Fibroblast of skin of abdomen (primary cell): ENCODE measurements around the gene MYO3B.

Experiments used
- DNase-seq: peaks from one replicate; pipeline ENCODE4 v3.0.0-alpha.2; 2013

Gene MYO3B

GRCh38 chr2:170161516-170162270, 16.3 kb upstream of the MYO3B start:
- no peak for DNase-seq

DNA sequence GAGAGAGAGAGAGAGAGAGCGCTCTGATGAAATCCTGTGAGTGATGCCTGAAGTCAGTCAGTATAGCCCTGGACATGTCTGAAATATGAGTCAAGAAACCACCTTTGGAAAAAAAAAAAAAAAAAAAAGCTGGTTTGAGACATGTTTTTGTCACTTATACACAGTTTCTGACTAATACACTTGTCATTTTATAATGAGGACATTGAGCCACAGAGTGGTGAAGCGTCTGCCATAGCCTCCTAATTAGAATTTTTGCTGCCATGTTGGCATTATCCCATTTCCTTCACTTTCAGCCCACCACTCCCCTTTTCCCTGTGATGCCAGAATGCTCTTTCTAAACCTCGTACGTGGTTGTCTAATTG, 15.7 kb upstream of the MYO3B start:
- peak; percentile 64 for DNase-seq

GRCh38 chr2:170163411-170164065, 14.4 kb upstream of the MYO3B start:
- DNase-seq: no peak

DNA sequence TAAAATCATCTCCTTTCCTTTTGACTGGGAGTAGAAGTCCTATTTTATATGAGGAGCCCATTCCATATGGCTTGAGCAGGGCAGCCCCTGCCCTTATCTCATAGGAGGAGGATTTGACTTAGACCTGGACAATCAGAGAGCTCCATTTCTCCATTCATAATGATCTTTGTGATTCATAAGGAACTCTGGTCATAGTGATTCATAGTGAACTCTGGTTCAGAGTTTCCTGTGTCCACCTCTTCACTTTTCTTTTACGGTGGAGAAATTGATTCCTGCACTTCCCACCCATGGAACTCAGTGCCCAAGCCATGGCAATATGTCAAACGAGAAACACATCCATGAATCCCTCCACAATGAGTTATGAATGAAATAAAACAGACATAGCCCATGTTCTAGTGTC, 12.8 kb upstream of the MYO3B start:
- no peak for DNase-seq

- no peak for DNase-seq
Measured at GRCh38 chr2:170166735-170167134, 11.2 kb upstream of the MYO3B start.

DNA sequence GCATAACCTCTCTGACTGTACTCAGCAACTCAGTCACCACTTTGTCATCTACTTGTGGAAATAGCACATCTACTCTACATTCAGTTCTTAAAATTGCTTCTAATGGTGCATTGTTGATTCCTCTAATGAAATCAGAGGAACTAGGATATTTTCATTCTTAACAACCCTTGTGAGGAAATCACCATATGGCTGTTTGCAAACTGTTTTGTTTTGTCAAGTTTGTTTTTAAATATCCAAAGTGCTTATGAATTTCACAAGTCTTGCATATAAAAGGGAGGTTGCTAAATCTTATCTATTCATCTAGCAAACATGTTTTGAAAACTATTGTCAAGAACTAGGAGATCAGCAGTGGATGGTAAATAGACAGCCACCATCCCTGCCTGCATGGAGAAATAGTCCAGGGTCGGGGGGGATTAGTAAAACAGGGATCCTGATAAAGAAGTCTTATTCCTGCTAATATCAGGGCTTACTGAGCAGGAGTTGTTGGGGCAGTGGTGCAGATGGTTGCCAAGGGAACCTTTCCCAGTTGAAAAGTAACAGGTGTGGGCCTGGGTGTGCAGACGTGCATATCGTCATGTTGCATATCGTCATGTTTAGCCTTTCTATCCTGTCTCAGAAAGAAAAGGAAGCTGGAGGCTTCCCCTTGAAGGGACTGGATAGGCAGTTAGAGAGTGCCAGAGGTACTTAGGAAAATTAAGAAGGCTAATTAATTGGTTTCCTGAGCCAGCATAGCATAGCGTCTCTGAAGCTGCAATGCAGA, 7.5 kb upstream of the MYO3B start:
- DNase-seq: no peak

- no peak for DNase-seq
Measured at GRCh38 chr2:170176212-170176611, 1.7 kb upstream of the MYO3B start.

DNA sequence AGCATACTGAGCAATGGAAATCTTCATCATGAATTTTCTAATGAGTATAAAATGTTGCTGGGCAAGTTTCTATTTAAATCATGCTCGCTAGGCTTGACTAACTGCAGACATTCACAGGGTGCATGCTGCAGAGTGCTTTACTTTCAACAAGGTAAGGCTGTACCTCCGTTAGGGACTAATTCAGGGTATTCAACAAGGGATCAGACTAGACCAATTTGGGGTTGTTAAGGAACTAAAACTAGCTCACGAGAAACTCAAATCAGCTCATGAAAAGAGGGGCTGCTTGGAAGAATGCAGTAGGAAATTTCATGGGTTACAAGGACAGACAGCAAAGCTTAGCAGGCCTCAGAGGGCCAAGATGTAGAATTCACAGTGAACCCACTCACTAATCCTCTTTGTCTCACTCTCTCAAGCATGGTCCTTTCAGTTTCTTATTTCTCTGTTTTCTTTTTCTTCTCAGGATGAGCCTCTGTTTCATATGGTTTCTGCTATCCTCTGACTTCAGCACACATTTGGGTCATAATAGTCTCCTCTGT, 2.2 kb downstream of the MYO3B start:
- DNase-seq: no peak

GRCh38 chr2:170181602-170182001, 3.7 kb downstream of the MYO3B start:
- DNase-seq: no peak

- no peak for DNase-seq
Measured at GRCh38 chr2:170185319-170185718, 7.4 kb downstream of the MYO3B start.

DNA sequence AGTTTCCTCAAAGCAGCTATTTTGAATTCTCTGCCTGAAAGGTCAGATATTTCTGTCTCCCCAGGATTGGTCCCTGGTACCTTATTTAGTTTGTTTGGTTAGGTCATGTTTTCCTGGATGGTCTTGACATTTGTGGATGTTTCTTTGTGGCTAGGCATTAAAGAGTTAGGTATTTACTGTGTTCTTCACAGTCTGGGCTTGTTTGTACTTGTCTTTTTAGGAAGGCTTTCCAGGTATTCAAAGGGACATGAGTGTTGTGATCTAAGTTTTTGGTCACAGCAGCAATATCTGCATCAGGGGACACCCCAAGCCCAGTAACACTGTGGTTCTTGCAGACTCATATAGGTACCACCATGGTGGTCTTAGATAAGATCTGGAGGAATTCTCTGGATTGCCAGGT, 11.8 kb downstream of the MYO3B start:
- no peak for DNase-seq

DNA sequence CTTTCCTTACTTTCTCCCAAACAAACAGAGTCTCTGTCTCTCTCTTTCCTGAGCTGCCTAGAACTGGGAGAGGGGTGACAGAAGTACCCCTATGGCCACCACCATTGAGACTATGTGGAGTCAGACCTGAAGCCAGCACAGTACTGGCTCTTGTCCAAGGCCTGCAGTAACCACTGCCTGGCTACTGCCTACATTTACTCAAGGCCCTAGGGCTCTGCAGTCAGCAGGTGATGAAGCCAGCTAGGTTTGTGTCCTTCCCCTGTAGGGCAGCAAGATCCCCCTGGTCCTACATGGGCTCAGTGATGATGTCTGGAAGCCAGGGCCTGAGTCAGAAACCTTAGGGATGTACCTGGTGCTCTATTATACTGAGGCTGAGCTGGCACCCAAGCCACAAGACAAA, 12.2 kb downstream of the MYO3B start:
- no peak for DNase-seq

GRCh38 chr2:170191166-170191866, 13.4 kb downstream of the MYO3B start:
- DNase-seq: no peak

DNA sequence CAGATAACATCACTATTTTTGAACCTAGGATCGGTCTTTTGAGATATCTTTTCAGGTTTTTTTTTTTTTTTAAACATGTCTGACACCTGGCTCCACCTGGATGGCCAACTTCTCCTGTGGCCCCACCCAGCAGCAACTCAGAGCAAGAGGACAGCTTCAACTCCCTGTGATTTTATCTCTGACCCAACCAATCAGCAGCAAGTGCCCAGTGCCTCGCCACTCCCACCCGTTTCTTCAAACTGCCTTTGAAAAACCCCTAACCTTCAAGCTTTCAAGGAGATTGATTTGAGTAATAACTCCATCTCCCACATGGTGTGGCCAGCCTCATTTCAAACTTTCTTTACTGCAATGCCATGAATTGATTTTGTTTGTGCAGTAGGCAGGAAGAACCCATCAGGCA, 19.0 kb downstream of the MYO3B start:
- DNase-seq: no peak

DNA sequence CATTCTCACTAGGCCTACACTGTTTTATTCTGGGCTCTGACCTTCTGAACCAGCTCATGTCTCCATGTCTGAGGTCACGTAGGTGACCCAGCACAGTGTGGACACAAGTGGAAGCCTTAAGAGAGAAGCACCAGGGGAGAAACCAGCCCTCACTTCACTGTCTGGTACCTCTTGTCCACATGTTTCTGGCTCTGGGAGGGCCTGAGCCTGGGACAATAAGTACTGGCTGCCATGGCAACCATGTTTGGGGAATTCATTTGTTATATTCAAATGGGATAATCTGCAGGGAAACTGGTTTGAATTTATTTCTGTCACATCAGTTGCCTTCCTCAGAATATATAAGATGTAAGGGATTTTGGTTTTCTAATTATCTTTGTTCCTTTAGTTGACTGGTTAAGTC, 23.3 kb downstream of the MYO3B start:
- no peak for DNase-seq

DNA sequence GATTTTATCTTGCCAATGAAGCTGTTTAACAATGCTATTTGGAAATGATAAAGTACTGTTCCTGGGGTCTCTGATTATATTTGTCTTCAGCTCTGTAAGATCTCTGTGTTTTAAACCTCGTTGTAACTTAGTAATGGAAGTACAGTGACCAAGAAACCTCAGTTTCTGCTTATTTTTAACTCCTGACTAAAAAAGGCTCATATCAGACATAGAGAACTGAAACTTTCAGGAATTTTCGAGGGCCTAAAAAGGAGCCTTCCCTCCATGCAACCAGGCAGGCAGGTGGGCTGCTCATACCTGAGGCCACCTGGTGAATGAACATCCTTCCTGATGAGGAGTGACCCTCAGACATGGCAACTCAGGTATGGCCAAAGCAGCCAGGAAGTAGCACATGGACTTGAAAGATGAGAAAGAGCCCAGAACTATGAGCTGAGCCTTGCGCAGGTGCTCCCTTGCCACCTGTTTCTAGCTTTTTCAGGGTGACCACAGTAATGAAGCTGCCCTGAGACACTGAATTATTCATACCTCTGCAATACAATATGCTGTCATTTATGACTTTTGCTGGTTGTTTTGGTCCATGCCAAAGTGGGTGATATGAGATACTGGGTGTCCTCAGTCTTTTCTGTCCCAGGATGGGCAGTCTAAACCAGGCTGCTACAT, 23.9 kb downstream of the MYO3B start:
- DNase-seq: no peak

- no peak for DNase-seq
Measured at GRCh38 chr2:170202437-170202836, 24.5 kb downstream of the MYO3B start.

GRCh38 chr2:170204298-170204951, 26.5 kb downstream of the MYO3B start:
- DNase-seq: no peak

- no peak for DNase-seq
Measured at GRCh38 chr2:170206246-170206645, 28.3 kb downstream of the MYO3B start.

DNA sequence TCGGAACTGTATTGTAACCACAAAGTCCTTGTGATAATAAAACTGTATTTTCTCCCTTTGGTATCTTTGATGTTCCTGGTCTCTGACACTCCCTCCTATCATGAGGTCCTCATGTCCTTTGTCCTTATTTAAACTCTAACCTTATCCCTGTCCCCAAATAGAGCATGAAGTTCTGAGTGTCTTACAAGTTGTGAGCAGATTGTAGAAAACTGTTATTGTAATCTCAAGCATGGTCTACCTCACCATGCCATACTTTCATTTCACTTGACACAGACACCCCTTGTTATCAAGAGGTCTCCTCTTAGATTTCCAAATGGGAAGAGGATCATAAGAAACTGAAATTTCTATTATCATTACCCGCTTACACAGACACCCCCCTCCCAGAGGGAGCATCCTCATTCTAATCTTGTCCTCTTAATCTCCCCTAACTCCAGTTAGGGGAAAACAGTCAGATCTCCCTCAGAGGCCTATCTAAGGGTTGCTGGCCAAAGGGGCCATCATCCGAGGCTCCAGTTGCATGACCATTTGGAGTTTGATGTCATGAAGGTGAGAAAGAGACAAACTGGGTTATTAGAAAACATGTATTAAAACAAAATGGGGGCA, 29.0 kb downstream of the MYO3B start:
- no peak for DNase-seq

GRCh38 chr2:170207901-170208300, 30.0 kb downstream of the MYO3B start:
- DNase-seq: no peak
